Cardiac muscle cell (in vitro differentiated cells and primary cell): ENCODE data around the gene EME2. TPM values are rescaled to one million over a fixed set of nuclear protein-coding genes. Genes with fewer than 3 reads are reported as not detected.

ENCODE experiments used
- DNase-seq, 2 donors: peaks; one replicate each; pipeline versions ENCODE4 v3.0.0 to v3.0.0-alpha.2; 2010 to 2017; ENCODE audit warnings: low read depth in 1 of 2, low spot score in 1 of 2
- H3K27ac ChIP-seq: fragments of 200-600 bp; sonication (generic); 2 replicates; pipeline ENCODE4 v1.5.1; 2016
- H3K27me3 ChIP-seq: fragments of 200-600 bp; sonication (generic); 2 replicates; pipeline ENCODE4 v1.6.0; 2016; ENCODE audit warnings: control low read depth
- H3K36me3 ChIP-seq: fragments of 200-600 bp; sonication (generic); 2 replicates; pipeline ENCODE4 v1.5.1; 2016; ENCODE audit warnings: control low read depth
- H3K4me1 ChIP-seq: fragments of 200-600 bp; sonication (generic); 2 replicates; pipeline ENCODE4 v1.8.1; 2017; ENCODE audit warnings: low read depth, mild to moderate bottlenecking, mixed run types
- H3K4me3 ChIP-seq: fragments of 200-600 bp; sonication (generic); 2 replicates; pipeline ENCODE4 v1.5.1; 2016; ENCODE audit warnings: mild to moderate bottlenecking
- H3K9me3 ChIP-seq: fragments of 200-600 bp; sonication (generic); 2 replicates; pipeline ENCODE4 v1.5.1; 2017; ENCODE audit warnings: low read depth, mild to moderate bottlenecking, control low read depth
- CTCF ChIP-seq: IDR thresholded peaks from 2 replicates; pipeline ENCODE4 v1.5.1; 2012; ENCODE audit warnings: low read depth, mild to moderate bottlenecking, low read length
- polyA plus RNA-seq: library from polyadenylated mRNA; unstranded; fragments of >200 nt; fragmentation: Nextera tagmentation; extraction: Ambion mirVana; gene quantifications from 2 replicates; pipeline ENCODE4 v1.2.1, GENCODE V29; 2016
- total RNA-seq: library from RNA; depleted of rRNA; stranded (reverse); fragments of >200 nt; gene quantifications from 2 replicates; pipeline ENCODE4 v1.2.3, GENCODE V29; 2016

Gene EME2
- total and polyA plus RNA-seq, 2 experiments from 2014 or later, result 18.7 to 19.3 TPM

GRCh38 chr16:1771188-1771863, 1.3 kb upstream of the EME2 start, which contains the start of gene NME3:
Gene NME3 (minus strand): TSS chr16:1771543. CDS start chr16:1771534, 9 bp downstream.
- no peak within 1 kb of the TSS for H3K27ac ChIP-seq
- no peak for TF ChIP-seq CTCF
- H3K4me3 ChIP-seq, result peak within 1 kb of the TSS; percentile 59
- peak; percentile 69 to 71 for DNase-seq
- H3K36me3 ChIP-seq, result peaks cover 16% of the 10 kb centered on the region
- no peaks in the 10 kb centered on the region for H3K9me3 ChIP-seq
- peaks cover 13% of the 10 kb centered on the region for H3K4me1 ChIP-seq
- no peaks in the 10 kb centered on the region for H3K27me3 ChIP-seq

GRCh38 chr16:1771864-1772361, 697 bp upstream of the EME2 start:
- peaks cover 12% of the 10 kb centered on the region for H3K36me3 ChIP-seq
- peak in 1 of 2 donors; percentile 22 for DNase-seq
- no peak for TF ChIP-seq CTCF
- H3K4me3 ChIP-seq, result peak overlapping the region; percentile 59
- H3K27ac ChIP-seq, result no peak overlapping the region
- H3K9me3 ChIP-seq, result no peaks in the 10 kb centered on the region
- peaks cover 13% of the 10 kb centered on the region for H3K4me1 ChIP-seq
- no peaks in the 10 kb centered on the region for H3K27me3 ChIP-seq

GRCh38 chr16:1772908-1773702, 495 bp downstream of the EME2 start, which contains the start of gene MRPS34:
Gene MRPS34 (minus strand): TSS chr16:1773134. CDS start chr16:1773119, 15 bp downstream.
- TF ChIP-seq CTCF, result peak; percentile 67
- H3K27ac ChIP-seq, result peak within 1 kb of the TSS; percentile 88

GRCh38 chr16:1773703-1774447, 1.3 kb downstream of the EME2 start:
- peaks cover 13% of the 10 kb centered on the region for H3K4me1 ChIP-seq
- H3K9me3 ChIP-seq, result no peaks in the 10 kb centered on the region
- DNase-seq, result peak in 1 of 2 donors; percentile 49
- H3K27me3 ChIP-seq, result no peaks in the 10 kb centered on the region
- peak overlapping the region; percentile 88 for H3K27ac ChIP-seq
- H3K4me3 ChIP-seq, result peak overlapping the region; percentile 59
- no peak for TF ChIP-seq CTCF
- H3K36me3 ChIP-seq, result no peaks in the 10 kb centered on the region

More at GRCh38 chr16:1772908-1773702, 495 bp downstream of the EME2 start, which contains the start of gene MRPS34:
- H3K9me3 ChIP-seq, result no peaks in the 10 kb centered on the region
- no peaks in the 10 kb centered on the region for H3K27me3 ChIP-seq
- H3K4me1 ChIP-seq, result peaks cover 13% of the 10 kb centered on the region
- H3K4me3 ChIP-seq, result peak within 1 kb of the TSS; percentile 59
- H3K36me3 ChIP-seq, result peaks cover under 1% of the 10 kb centered on the region
- DNase-seq, result peak; percentile 86 to 94

- Histone ChIP-seq H3K36me3 (no peaks in the 10 kb centered on the region), H3K9me3 (no peaks in the 10 kb centered on the region), H3K4me3 (peak overlapping the region; percentile 59), H3K4me1 (peaks cover 13% of the 10 kb centered on the region), H3K27ac (no peak overlapping the region), H3K27me3 (no peaks in the 10 kb centered on the region)
- no peak for TF ChIP-seq CTCF
- no peak for DNase-seq
These were observed 1.8 kb downstream of the EME2 start for GRCh38 chr16:1774448-1774780.
